IMR-90 (cell line): Measurements from ENCODE around the gene GALNT13. TPM values are rescaled to one million over a fixed set of nuclear protein-coding genes. Genes with fewer than 3 reads are reported as not detected.

Experiments used
- ATAC-seq: fragments of 200-7000 bp; cut with Tn5 transposase; 2 replicates; pipeline ENCODE4 v1.9.1; 2020; ENCODE audit warnings: low read depth, mild to moderate bottlenecking, moderate library complexity
- BruUV-seq: library from RNA; stranded (reverse); fragments of 400-500 nt; replicated peaks from 2 replicates; lab custom pipeline; 2021; lab: Mats Ljungman, UMichigan
- CTCF ChIA-PET: fragments of 300-600 bp; formaldehyde crosslinking; extraction: SDS; loops from one replicate; lab custom pipeline; 2021; ENCODE audit warnings: antibody characterized with exemption; lab: Yijun Ruan, JAX
- POLR2A ChIA-PET: fragments of 300-600 bp; sonication (Branson Sonifier 250); formaldehyde crosslinking; loops from one replicate; lab custom pipeline; 2022; ENCODE audit warnings: antibody characterized with exemption; ENCODE audit not compliant: unreplicated experiment; lab: Charles Lee
- DNase-seq: peaks from one replicate; pipeline ENCODE4 v3.0.0; 2013
- H2AFZ ChIP-seq: replicated peaks from 2 replicates; pipeline ENCODE3; 2013; ENCODE audit warnings: low read length, mild to moderate bottlenecking; ENCODE audit not compliant: poor library complexity
- H2AK5ac ChIP-seq: 2 replicates; pipeline ENCODE4 v1.6.1; 2013; ENCODE audit warnings: low read depth, low read length, inconsistent platforms
- H2AK9ac ChIP-seq: replicated peaks from 2 replicates; pipeline ENCODE3; 2013; ENCODE audit warnings: mild to moderate bottlenecking, low read depth, low read length, moderate library complexity; ENCODE audit not compliant: poor library complexity
- H2BK120ac ChIP-seq: 2 replicates; pipeline ENCODE4 v1.6.1; 2013; ENCODE audit warnings: low read depth, low read length, inconsistent platforms
- H2BK15ac ChIP-seq: 3 replicates; pipeline ENCODE4 v1.6.1; 2013; ENCODE audit warnings: low read depth, low read length, inconsistent platforms
- H2BK20ac ChIP-seq: 2 replicates; pipeline ENCODE4 v1.6.1; 2013; ENCODE audit warnings: low read depth, mild to moderate bottlenecking, inconsistent platforms, low read length, moderate library complexity
- H2BK5ac ChIP-seq: 2 replicates; pipeline ENCODE4 v1.6.1; 2013; ENCODE audit warnings: mild to moderate bottlenecking, low read depth, low read length, inconsistent platforms; ENCODE audit not compliant: poor library complexity, severe bottlenecking
- H3K14ac ChIP-seq: replicated peaks from 2 replicates; pipeline ENCODE4 v1.6.1; 2013; ENCODE audit warnings: low read depth, low read length, inconsistent platforms
- H3K18ac ChIP-seq: 2 replicates; pipeline ENCODE4 v1.6.1; 2013; ENCODE audit warnings: low read depth, low read length, control low read depth
- H3K23ac ChIP-seq: 2 replicates; pipeline ENCODE4 v1.6.1; 2013; ENCODE audit warnings: low read depth, low read length, inconsistent platforms
- H3K27ac ChIP-seq: 2 replicates; pipeline ENCODE4 v1.5.1; 2013; ENCODE audit warnings: mild to moderate bottlenecking, control low read depth, low read length; ENCODE audit not compliant: insufficient read depth
- H3K27me3 ChIP-seq: 2 replicates; pipeline ENCODE4 v1.6.1; 2013; ENCODE audit warnings: low read length; ENCODE audit not compliant: control insufficient read depth, insufficient read depth
- H3K36me3 ChIP-seq: 2 replicates; pipeline ENCODE4 v1.6.1; 2013; ENCODE audit warnings: low read length, mixed read lengths; ENCODE audit not compliant: control insufficient read depth, insufficient read depth
- H3K4ac ChIP-seq: 2 replicates; pipeline ENCODE4 v1.6.1; 2013; ENCODE audit warnings: low read depth, low read length, inconsistent platforms
- H3K4me1 ChIP-seq: 2 replicates; pipeline ENCODE4 v1.6.1; 2013; ENCODE audit warnings: low read length, mixed read lengths; ENCODE audit not compliant: control insufficient read depth, insufficient read depth
- H3K4me2 ChIP-seq: 2 replicates; pipeline ENCODE4 v1.6.1; 2013; ENCODE audit warnings: low read depth, mild to moderate bottlenecking, control low read depth, low read length, moderate library complexity
- H3K4me3 ChIP-seq: 2 replicates; pipeline ENCODE4 v1.5.1; 2013; ENCODE audit warnings: low read depth, mild to moderate bottlenecking, control low read depth, low read length, moderate library complexity; ENCODE audit not compliant: insufficient read depth
- H3K56ac ChIP-seq: 2 replicates; pipeline ENCODE4 v1.6.1; 2013; ENCODE audit warnings: low read length, inconsistent platforms; ENCODE audit not compliant: insufficient read depth; ENCODE audit errors: extremely low read depth
- H3K79me1 ChIP-seq, 2 experiments: 2 replicates each; pipeline ENCODE4 v1.6.1; 2013; ENCODE audit warnings: low read length in 2 of 2, inconsistent platforms in 1 of 2, low read depth in 1 of 2
- H3K9ac ChIP-seq: 2 replicates; pipeline ENCODE4 v1.6.1; 2013; ENCODE audit warnings: low read depth, low read length, control low read depth
- H3K9me1 ChIP-seq: 2 replicates; pipeline ENCODE4 v1.6.1; 2013; ENCODE audit warnings: low read length, inconsistent platforms; ENCODE audit not compliant: insufficient read depth
- H3K9me3 ChIP-seq: 2 replicates; pipeline ENCODE4 v1.6.1; 2013; ENCODE audit warnings: low read length; ENCODE audit not compliant: control insufficient read depth, insufficient read depth
- H4K20me1 ChIP-seq: 2 replicates; pipeline ENCODE4 v1.6.1; 2013; ENCODE audit warnings: low read length, inconsistent platforms; ENCODE audit not compliant: insufficient read depth
- H4K5ac ChIP-seq: 2 replicates; pipeline ENCODE4 v1.6.1; 2013; ENCODE audit warnings: mild to moderate bottlenecking, low read depth, low read length, control low read depth
- H4K8ac ChIP-seq, 2 experiments: 2 replicates each; pipeline ENCODE4 v1.6.1; 2013; ENCODE audit warnings: low read depth in 2 of 2, low read length in 2 of 2, control low read depth in 1 of 2, inconsistent platforms in 1 of 2
- H4K91ac ChIP-seq: 2 replicates; pipeline ENCODE4 v1.6.1; 2013; ENCODE audit warnings: low read depth, low read length, inconsistent platforms; ENCODE audit not compliant: insufficient read depth
- FOS ChIP-seq: fragments of 150-350 bp; IDR thresholded peaks from 2 replicates; pipeline ENCODE4 v1.6.1; 2016; ENCODE audit warnings: low read depth, low read length
- MXI1 ChIP-seq: IDR thresholded peaks from 2 replicates; pipeline ENCODE4 v1.6.1; 2012; ENCODE audit warnings: low read depth, mild to moderate bottlenecking, low read length, moderate library complexity, borderline replicate concordance
- POLR2A ChIP-seq: IDR thresholded peaks from 2 replicates; pipeline ENCODE4 v1.6.1; 2012; ENCODE audit warnings: mild to moderate bottlenecking, low read depth, low read length
- RAD21 ChIP-seq: IDR thresholded peaks from 2 replicates; pipeline ENCODE4 v1.6.1; 2012; ENCODE audit warnings: low read length, improper control_type of control experiment
- RCOR1 ChIP-seq: IDR thresholded peaks from 2 replicates; pipeline ENCODE4 v1.6.1; 2012; ENCODE audit warnings: mild to moderate bottlenecking, low read length, improper control_type of control experiment; ENCODE audit not compliant: insufficient replicate concordance
- RFX5 ChIP-seq: IDR thresholded peaks from 2 replicates; pipeline ENCODE4 v1.8.0; 2012; ENCODE audit warnings: low read depth, mild to moderate bottlenecking, low read length, moderate library complexity
- WGBS, 2 experiments: methylation state at CpG; one replicate each; pipeline versions ENCODE4 v1.1.5 to v1.1.7; 2013; ENCODE audit warnings: missing lambda C conversion rate in 2 of 2; ENCODE audit not compliant: insufficient read length in 1 of 2; ENCODE audit errors: extremely low coverage in 2 of 2; 5-methylcytosine and 5-hydroxymethylcytosine counted together
- dilution Hi-C: fragments of 300-500 bp; cut with HindIII; formaldehyde crosslinking; loops from one replicate; pipeline ENCODE4 v1.14.3; 2018; ENCODE audit warnings: low sequenced_read_pairs; ENCODE audit not compliant: unreplicated experiment
- in situ Hi-C: fragments of 300-500 bp; cut with MboI; formaldehyde crosslinking; loops from 3 replicates; pipeline ENCODE4 v1.14.3; 2019; ENCODE audit warnings: low sequenced_read_pairs, inconsistent platforms, mixed read lengths
- intact Hi-C: fragments of 100-400 bp; cut with micrococcal nuclease; formaldehyde crosslinking; loops from 2 replicates; pipeline ENCODE4 v1.10.0; 2022
- polyA plus RNA-seq, 3 experiments: library from polyadenylated mRNA; depleted of rRNA; stranded (reverse); fragments of >200 nt; gene quantifications; 2 replicates each; pipeline ENCODE4 v1.2.3, GENCODE V29; 2012; ENCODE audit warnings: low replicate concordance in 1 of 3
- total RNA-seq: library from RNA; depleted of rRNA; stranded (reverse); fragments of >200 nt; gene quantifications from 2 replicates; pipeline ENCODE4 v1.2.3, GENCODE V29; 2012

Gene GALNT13
- total and polyA plus RNA-seq, 2 of the 4 experiments (the other 2 are of a cell fraction), result 0.03 TPM; not detected in 1

DNA sequence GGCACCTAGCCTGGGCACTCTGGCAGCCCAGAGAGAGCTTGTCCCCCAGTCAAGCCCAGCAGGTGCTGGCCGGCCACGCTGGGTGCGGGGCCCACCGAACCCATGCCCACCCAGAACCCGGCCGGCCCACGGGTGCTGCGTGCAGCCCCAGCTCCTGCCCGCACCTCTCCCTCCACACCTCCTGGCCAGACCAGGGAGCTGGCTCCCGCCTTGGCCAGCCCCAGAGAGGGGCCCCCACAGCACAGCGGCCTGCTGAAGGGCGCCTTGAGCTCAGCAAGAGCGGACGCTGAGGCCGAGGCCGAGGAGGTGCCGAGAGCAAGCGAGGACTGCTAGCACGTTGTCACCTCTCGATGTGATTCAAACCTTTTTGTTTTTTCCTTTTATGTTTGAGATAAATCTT, 419.8 kb downstream of the GALNT13 start:
- Histone ChIP-seq H2BK20ac (no peak overlapping the region), H3K56ac (no peak overlapping the region), H3K79me1 (no peaks in the 10 kb centered on the region), H4K5ac (no peak overlapping the region), H3K9ac (no peak overlapping the region), H3K27me3 (no peaks in the 10 kb centered on the region), H3K18ac (no peak overlapping the region), H3K9me1 (no peaks in the 10 kb centered on the region), H2AK9ac (no peak overlapping the region), H3K36me3 (no peaks in the 10 kb centered on the region), H4K8ac (no peak overlapping the region), H2BK120ac (no peak overlapping the region), H2BK5ac (no peak overlapping the region), H4K91ac (no peak overlapping the region), H3K4ac (no peak overlapping the region), H3K23ac (no peak overlapping the region), H3K4me3 (no peak overlapping the region), H2AFZ (no peak overlapping the region), H3K4me2 (no peak overlapping the region), H3K14ac (no peak overlapping the region), H3K4me1 (no peaks in the 10 kb centered on the region), H3K9me3 (peaks cover 20% of the 10 kb centered on the region), H4K20me1 (no peaks in the 10 kb centered on the region), H2AK5ac (no peak overlapping the region), H2BK15ac (no peak overlapping the region), H3K27ac (no peak overlapping the region)
- no peak for DNase-seq
- WGBS, 2 experiments, result 49% methylated on average over 3 of the region's 20 CpGs; no CpG with 5 or more reads in 1 of the 2 experiments
- dilution Hi-C loops, result no loop called here
- CTCF ChIA-PET, result no interaction called here
- in situ Hi-C loops, result no loop called here
- POLR2A ChIA-PET, result no interaction called here
- intact Hi-C loops, result no loop called here
- no peak for TF ChIP-seq RFX5
- no peak for TF ChIP-seq MXI1
- no peak for TF ChIP-seq POLR2A
- TF ChIP-seq FOS, result no peak
- TF ChIP-seq RAD21, result no peak
- TF ChIP-seq RCOR1, result no peak
- BruUV-seq, result no TSS peak
- no peak for ATAC-seq
